CD1c-positive myeloid dendritic cell (primary cell): Measurements from ENCODE around the gene IPO9.
"Not testable (repeated sequence)": the region's sequence is repeated elsewhere in the genome, so short reads cannot be mapped to it uniquely, and the experiment has no call there.

Source experiments
- DNase-seq: peaks from one replicate; pipeline ENCODE4 v3.0.0-alpha.2; 2016; ENCODE audit errors: extremely low spot score

Gene IPO9

GRCh38 chr1:201888282-201889089 is 59.5 kb downstream of the IPO9 start, which contains the start of gene SHISA4:
SHISA4 (plus strand) TSS chr1:201888898; CDS start chr1:201888995, 97 bp downstream.
- peak; percentile 45 for DNase-seq

- DNase-seq: no peak
Observed at GRCh38 chr1:201889090-201889968, 60.4 kb downstream of the IPO9 start.

GRCh38 chr1:201890223-201890622 is 61.3 kb downstream of the IPO9 start:
- DNase-seq: no peak

- DNase-seq: no peak
Observed at GRCh38 chr1:201890806-201891450, 62.0 kb downstream of the IPO9 start.

GRCh38 chr1:201891451-201892045 is 62.6 kb downstream of the IPO9 start:
- no peak for DNase-seq

- no peak for DNase-seq
Observed at GRCh38 chr1:201892211-201892610, 63.3 kb downstream of the IPO9 start.

GRCh38 chr1:201893431-201893830 is 64.5 kb downstream of the IPO9 start:
- no peak for DNase-seq

- DNase-seq: no peak
Observed at GRCh38 chr1:201894343-201895119, 65.6 kb downstream of the IPO9 start.

- DNase-seq: no peak
Observed at GRCh38 chr1:201895120-201895665, 66.2 kb downstream of the IPO9 start.

- DNase-seq: peak; percentile 88
Observed at GRCh38 chr1:201895913-201896807, 67.2 kb downstream of the IPO9 start.

- no peak for DNase-seq
Observed at GRCh38 chr1:201896951-201897391, 68.0 kb downstream of the IPO9 start.

GRCh38 chr1:201898240-201898894 is 69.4 kb downstream of the IPO9 start:
- DNase-seq: no peak

- DNase-seq: no peak
Observed at GRCh38 chr1:201898992-201899391, 70.0 kb downstream of the IPO9 start.

- no peak for DNase-seq
Observed at GRCh38 chr1:201899683-201900429, 70.9 kb downstream of the IPO9 start.

- DNase-seq: no peak
Observed at GRCh38 chr1:201900476-201900875, 71.5 kb downstream of the IPO9 start.

GRCh38 chr1:201901036-201901435 is 72.1 kb downstream of the IPO9 start:
- DNase-seq: not testable (repeated sequence)

- DNase-seq: no peak
Observed at GRCh38 chr1:201902198-201902597, 73.2 kb downstream of the IPO9 start.

GRCh38 chr1:201903135-201903534 is 74.2 kb downstream of the IPO9 start:
- no peak for DNase-seq
